ENCODE measurements around the gene BLNK. TPM values are rescaled to one million over a fixed set of nuclear protein-coding genes. Genes with fewer than 3 reads are reported as not detected.

The BLNK gene
- total RNA-seq, 2 donors from 2014 or later = 0.39 to 0.41 TPM

- Histone ChIP-seq H3K9me3 (no peaks in the 10 kb centered on the region), H3K27ac (no peak overlapping the region), H3K4me3 (no peak overlapping the region), H3K4me1 (peaks cover 0 to 8% of the 10 kb centered on the region in 2 donors), H3K36me3 (no peaks in the 10 kb centered on the region), H3K27me3 (no peaks in the 10 kb centered on the region)
- no peak for TF ChIP-seq CTCF (IDR thresholded peaks at IDR 0.05)
- DNase-seq (ENCODE audit: low spot score) = no peak
Measured at GRCh38 chr10:96276831-96277230, 5.5 kb upstream of the BLNK start.

- Histone ChIP-seq H3K36me3 (no peaks in the 10 kb centered on the region), H3K4me3 (no peak overlapping the region), H3K27me3 (no peaks in the 10 kb centered on the region), H3K4me1 (peaks cover 0 to 10% of the 10 kb centered on the region in 2 donors), H3K27ac (no peak overlapping the region), H3K9me3 (no peaks in the 10 kb centered on the region)
- TF ChIP-seq CTCF (IDR thresholded peaks at IDR 0.05) = no peak
- no peak for DNase-seq (ENCODE audit: low spot score)
Measured at GRCh38 chr10:96276426-96276825, 5.1 kb upstream of the BLNK start.

- no peaks in the 10 kb centered on the region for H3K36me3 ChIP-seq
- DNase-seq (ENCODE audit: low spot score) = no peak
Measured at GRCh38 chr10:96275685-96276418, 4.5 kb upstream of the BLNK start.

GRCh38 chr10:96272316-96273280, 1.2 kb upstream of the BLNK start:
- H3K36me3 ChIP-seq = no peaks in the 10 kb centered on the region
- DNase-seq (ENCODE audit: low spot score) = no peak
- no peaks in the 10 kb centered on the region for H3K9me3 ChIP-seq
- H3K4me3 ChIP-seq = no peak overlapping the region
- TF ChIP-seq CTCF (IDR thresholded peaks at IDR 0.05) = no peak
- peaks cover 0 to 15% of the 10 kb centered on the region in 2 donors for H3K4me1 ChIP-seq
- no peaks in the 10 kb centered on the region for H3K27me3 ChIP-seq
- H3K27ac ChIP-seq = no peak overlapping the region

More at GRCh38 chr10:96275685-96276418, 4.5 kb upstream of the BLNK start:
- Histone ChIP-seq H3K27me3 (no peaks in the 10 kb centered on the region), H3K4me1 (peaks cover 0 to 15% of the 10 kb centered on the region in 2 donors), H3K27ac (no peak overlapping the region), H3K9me3 (no peaks in the 10 kb centered on the region), H3K4me3 (no peak overlapping the region)
- no peak for TF ChIP-seq CTCF (IDR thresholded peaks at IDR 0.05)

GRCh38 chr10:96270571-96270970, 798 bp downstream of the BLNK start:
- H3K9me3 ChIP-seq = no peaks in the 10 kb centered on the region
- H3K27me3 ChIP-seq = no peaks in the 10 kb centered on the region
- peak overlapping the region in 1 of 2 donors; percentile 40 for H3K27ac ChIP-seq
- H3K36me3 ChIP-seq = no peaks in the 10 kb centered on the region
- no peak overlapping the region for H3K4me3 ChIP-seq
- DNase-seq (ENCODE audit: low spot score) = no peak
- TF ChIP-seq CTCF (IDR thresholded peaks at IDR 0.05) = no peak
- H3K4me1 ChIP-seq = peaks cover 0 to 6% of the 10 kb centered on the region in 2 donors

Data from right atrium auricular region (tissue), 2 donors.